ENCODE data around the gene LYRM7.

Gene LYRM7

GRCh38 chr5:131198625-131199024 is 27.9 kb downstream of the LYRM7 start:
- no peak for TF ChIP-seq CTCF (IDR thresholded peaks at IDR 0.05; ENCODE audit: low read depth, low read length)
- Histone ChIP-seq H3K4me3 (ENCODE audit: low read depth, low read length) (no peak overlapping the region), H3K27me3 (ENCODE audit: insufficient read depth, low read depth, severe bottlenecking) (no peaks in the 10 kb centered on the region), H3K9me3 (ENCODE audit: severe bottlenecking) (no peaks in the 10 kb centered on the region), H3K27ac (no peak overlapping the region), H3K36me3 (no peaks in the 10 kb centered on the region)
- no peak for DNase-seq

GRCh38 chr5:131200560-131200959 is 29.8 kb downstream of the LYRM7 start:
- no peaks in the 10 kb centered on the region for H3K36me3 ChIP-seq
- H3K4me3 ChIP-seq (ENCODE audit: low read depth, low read length), result no peak overlapping the region
- no peak overlapping the region for H3K27ac ChIP-seq
- H3K27me3 ChIP-seq (ENCODE audit: insufficient read depth, low read depth, severe bottlenecking), result no peaks in the 10 kb centered on the region
- no peaks in the 10 kb centered on the region for H3K9me3 ChIP-seq (ENCODE audit: severe bottlenecking)
- DNase-seq, result no peak
- no peak for TF ChIP-seq CTCF (IDR thresholded peaks at IDR 0.05; ENCODE audit: low read depth, low read length)

- Histone ChIP-seq H3K27me3 (ENCODE audit: insufficient read depth, low read depth, severe bottlenecking) (no peaks in the 10 kb centered on the region), H3K27ac (no peak overlapping the region), H3K9me3 (ENCODE audit: severe bottlenecking) (no peaks in the 10 kb centered on the region), H3K4me3 (ENCODE audit: low read depth, low read length) (no peak overlapping the region), H3K36me3 (no peaks in the 10 kb centered on the region)
- TF ChIP-seq CTCF (IDR thresholded peaks at IDR 0.05; ENCODE audit: low read depth, low read length), result no peak
- DNase-seq, result no peak
Observed at GRCh38 chr5:131204964-131205363, 34.2 kb downstream of the LYRM7 start.

- no peaks in the 10 kb centered on the region for H3K27me3 ChIP-seq (ENCODE audit: insufficient read depth, low read depth, severe bottlenecking)
- DNase-seq, result no peak
- H3K36me3 ChIP-seq, result no peaks in the 10 kb centered on the region
- no peak overlapping the region for H3K4me3 ChIP-seq (ENCODE audit: low read depth, low read length)
- no peak overlapping the region for H3K27ac ChIP-seq
- TF ChIP-seq CTCF (IDR thresholded peaks at IDR 0.05; ENCODE audit: low read depth, low read length), result no peak
- no peaks in the 10 kb centered on the region for H3K9me3 ChIP-seq (ENCODE audit: severe bottlenecking)
Observed at GRCh38 chr5:131206061-131206460, 35.3 kb downstream of the LYRM7 start.

GRCh38 chr5:131206772-131207171 is 36.0 kb downstream of the LYRM7 start:
- Histone ChIP-seq H3K4me3 (ENCODE audit: low read depth, low read length) (no peak overlapping the region), H3K36me3 (no peaks in the 10 kb centered on the region), H3K27ac (no peak overlapping the region), H3K9me3 (ENCODE audit: severe bottlenecking) (no peaks in the 10 kb centered on the region), H3K27me3 (ENCODE audit: insufficient read depth, low read depth, severe bottlenecking) (no peaks in the 10 kb centered on the region)
- DNase-seq, result no peak
- TF ChIP-seq CTCF (IDR thresholded peaks at IDR 0.05; ENCODE audit: low read depth, low read length), result no peak

GRCh38 chr5:131209175-131209505 is 38.4 kb downstream of the LYRM7 start:
- no peak for TF ChIP-seq CTCF (IDR thresholded peaks at IDR 0.05; ENCODE audit: low read depth, low read length)
- no peaks in the 10 kb centered on the region for H3K9me3 ChIP-seq (ENCODE audit: severe bottlenecking)
- no peaks in the 10 kb centered on the region for H3K36me3 ChIP-seq
- H3K27me3 ChIP-seq (ENCODE audit: insufficient read depth, low read depth, severe bottlenecking), result no peaks in the 10 kb centered on the region
- H3K27ac ChIP-seq, result peak overlapping the region; percentile 33
- DNase-seq, result no peak
- H3K4me3 ChIP-seq (ENCODE audit: low read depth, low read length), result no peak overlapping the region
